Medulla oblongata (tissue), 1 donor: ENCODE results near the gene KDM4C.
"Not testable (repeated sequence)": the region's sequence is repeated elsewhere in the genome, so short reads cannot be mapped to it uniquely, and the experiment has no call there.

ENCODE experiments used
- DNase-seq: peaks from one replicate; pipeline ENCODE4 v3.0.0-alpha.2; 2015; ENCODE audit errors: extremely low spot score

Gene KDM4C

GRCh38 chr9:6764011-6764410 lies 6.2 kb downstream of the KDM4C start:
- no peak for DNase-seq

GRCh38 chr9:6764523-6764922 lies 6.8 kb downstream of the KDM4C start:
- no peak for DNase-seq

- no peak for DNase-seq
Observed at GRCh38 chr9:6764950-6765349, 7.2 kb downstream of the KDM4C start.

DNA sequence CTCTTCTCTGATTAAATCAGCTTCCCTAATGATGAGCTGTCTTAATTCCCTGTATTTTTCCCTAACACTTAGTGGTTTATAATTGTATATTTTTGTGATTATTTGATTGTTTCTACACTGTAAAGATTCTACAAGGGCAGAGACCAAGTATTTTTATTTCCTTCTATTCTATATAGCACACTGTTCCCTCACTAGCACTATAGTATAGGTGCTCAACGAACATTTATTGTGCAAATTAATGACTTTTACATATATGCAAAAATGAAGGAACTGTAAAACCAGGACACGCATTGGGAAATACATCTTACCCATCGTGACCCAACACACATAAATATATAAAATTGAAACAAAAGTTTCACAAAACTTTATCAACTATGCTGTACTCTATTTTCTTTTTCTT lies 7.6 kb downstream of the KDM4C start:
- no peak for DNase-seq

DNA sequence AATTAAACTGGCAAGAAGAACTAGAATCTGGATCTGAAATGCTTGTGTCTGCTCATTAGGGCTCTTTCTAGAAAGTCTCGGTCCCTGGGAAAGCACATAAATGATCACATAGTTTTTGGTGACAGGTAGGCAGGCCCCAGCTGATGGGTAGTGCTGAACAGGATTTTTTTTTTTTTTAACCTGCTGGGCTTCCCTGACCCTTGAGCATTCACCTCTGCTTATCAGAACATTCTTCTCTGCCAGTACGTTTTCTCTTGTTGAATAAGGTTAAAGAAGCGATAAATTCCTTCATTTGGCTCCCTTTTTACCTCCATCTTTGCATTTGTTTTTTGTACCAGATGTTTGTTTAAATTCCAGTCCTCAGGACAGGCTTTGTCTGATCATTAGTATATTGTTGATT lies 8.8 kb downstream of the KDM4C start:
- no peak for DNase-seq

DNA sequence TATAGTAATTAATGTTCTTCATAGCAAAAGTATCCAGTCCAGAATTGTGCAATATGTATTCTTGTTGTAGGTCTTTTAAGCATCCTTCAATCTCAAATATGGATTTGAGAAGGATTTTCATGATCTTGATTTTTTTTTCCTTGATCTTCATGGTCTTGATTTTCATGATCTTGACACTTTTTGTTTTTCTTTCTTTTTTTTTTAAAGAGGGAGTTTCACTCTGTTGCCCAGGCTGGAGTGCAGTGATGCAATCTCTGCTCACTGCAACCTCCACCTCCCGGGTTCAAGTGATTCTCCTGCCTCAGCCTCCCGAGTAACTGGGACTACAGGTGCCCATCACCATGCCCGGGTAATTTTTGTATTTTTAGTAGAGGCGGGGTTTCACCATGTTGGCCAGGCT lies 10.8 kb downstream of the KDM4C start:
- not testable (repeated sequence) for DNase-seq

DNA sequence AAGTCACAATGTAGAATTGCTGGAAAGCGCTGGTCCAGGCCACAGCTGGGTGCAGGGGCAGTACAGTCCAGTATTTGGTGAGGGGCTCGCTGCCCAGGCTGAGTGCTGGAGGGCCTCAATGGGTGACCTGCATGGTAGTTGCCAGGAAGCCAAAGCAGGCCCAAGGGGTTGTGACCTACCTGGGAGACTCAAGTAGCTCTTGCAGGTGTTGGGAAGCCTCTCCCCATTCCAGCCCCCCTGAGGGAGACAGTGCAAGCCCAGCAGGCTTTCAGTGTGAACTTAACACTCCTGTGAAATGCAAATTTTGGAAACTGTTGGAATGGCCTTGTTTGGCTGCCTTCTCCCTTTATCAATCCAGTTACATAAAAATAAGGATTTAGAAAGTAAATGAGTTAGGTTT lies 13.9 kb downstream of the KDM4C start:
- DNase-seq: no peak

GRCh38 chr9:6777213-6777902 lies 19.6 kb downstream of the KDM4C start:
- DNase-seq: no peak

DNA sequence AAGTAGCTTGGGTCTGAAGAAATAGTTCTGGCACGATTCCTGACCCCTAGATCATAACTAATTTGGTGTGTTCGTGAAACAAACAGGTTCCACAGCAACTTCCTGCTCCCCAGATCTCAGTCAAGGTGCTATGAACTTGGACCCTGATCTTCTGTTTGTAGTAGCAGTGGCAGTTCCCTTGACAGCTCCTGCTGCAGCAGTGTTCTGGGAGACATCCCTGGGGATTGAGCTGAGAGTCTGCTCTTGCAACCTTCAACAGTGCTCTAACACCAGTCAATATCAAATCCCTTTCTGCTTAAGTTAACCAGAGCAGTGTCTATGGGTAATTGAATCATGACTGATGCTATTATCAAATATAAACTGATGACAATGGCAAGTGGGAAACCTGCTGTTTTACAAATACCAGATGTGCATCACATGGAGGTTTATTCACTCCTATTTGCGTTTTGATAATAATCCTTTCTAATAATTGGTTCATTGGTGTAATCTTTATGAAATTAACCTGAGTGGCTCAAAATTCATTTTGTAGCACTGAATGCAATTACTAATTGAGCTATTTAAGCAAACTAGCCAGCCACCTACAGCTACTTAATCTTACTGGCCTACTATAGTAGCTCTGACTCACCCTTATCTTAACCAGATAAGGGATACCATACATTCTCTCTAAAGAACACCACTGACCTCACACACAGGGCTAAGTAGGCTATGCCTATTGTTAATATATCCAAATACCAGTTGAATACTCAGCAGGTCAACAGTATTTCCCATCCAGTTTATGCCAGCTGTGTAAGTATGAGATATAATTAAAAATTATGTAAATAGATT lies 21.9 kb downstream of the KDM4C start:
- no peak for DNase-seq

- DNase-seq: peak; percentile 24
Observed at GRCh38 chr9:6780690-6781089, 22.9 kb downstream of the KDM4C start.

GRCh38 chr9:6781476-6781875 lies 23.7 kb downstream of the KDM4C start:
- DNase-seq: peak; percentile 86

DNA sequence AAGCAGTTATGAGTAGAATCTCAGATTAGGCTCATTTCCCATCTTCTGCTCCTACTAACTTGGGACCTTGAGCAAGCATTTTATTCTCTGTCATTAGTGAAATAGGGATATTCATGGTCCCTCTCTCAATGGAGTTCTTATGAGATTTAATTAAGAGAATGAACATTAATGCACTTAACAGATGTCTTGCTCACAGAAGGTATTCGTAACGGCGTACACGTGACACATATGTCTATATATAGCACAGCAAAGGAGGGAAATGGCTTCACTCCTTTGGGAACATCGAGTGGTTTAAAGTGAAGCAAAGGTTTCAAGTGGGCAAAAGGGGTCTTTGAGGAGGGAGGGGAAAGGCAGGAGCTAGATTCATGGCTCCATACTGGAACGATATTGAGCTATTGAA lies 24.6 kb downstream of the KDM4C start:
- DNase-seq: no peak

DNA sequence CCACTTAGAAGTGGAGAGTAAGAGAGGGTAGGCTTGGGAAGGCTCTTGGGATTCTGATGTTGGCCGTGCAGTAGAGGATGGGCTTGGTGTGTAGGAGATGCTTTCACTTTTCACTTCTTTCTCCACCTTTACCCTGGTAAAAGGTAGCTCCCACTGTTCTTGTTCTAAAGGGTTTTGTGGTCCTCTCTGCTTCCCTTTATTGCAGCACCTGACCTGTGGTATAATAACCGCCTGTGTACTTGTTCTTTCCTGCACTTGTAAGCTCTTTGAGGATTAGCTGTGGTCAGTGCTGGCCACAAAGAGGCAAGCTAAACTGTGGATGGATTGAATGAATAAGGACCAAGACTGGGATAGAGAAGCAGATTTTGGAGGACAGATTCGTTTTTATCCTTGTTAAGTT lies 25.2 kb downstream of the KDM4C start:
- no peak for DNase-seq

GRCh38 chr9:6783753-6784152 lies 26.0 kb downstream of the KDM4C start:
- DNase-seq: no peak

DNA sequence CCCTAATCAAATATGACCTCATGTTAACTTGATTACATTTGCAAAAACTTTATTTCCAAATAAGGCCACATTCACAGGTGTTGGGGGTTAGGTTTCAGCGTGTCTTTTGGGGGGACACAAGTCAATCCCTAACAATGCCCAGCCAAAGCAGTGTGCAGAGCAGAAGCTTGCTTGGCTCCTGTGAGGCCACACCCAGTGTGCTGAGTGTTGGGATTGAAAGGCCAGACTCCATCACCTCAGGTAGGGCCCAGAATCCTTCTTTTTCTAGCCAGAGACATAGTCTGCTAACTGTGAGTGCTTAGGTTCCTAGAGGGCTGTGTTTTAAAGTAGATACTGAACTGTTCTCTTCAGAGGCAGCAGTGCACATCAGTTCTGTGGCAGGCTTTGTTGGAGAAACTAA lies 27.9 kb downstream of the KDM4C start:
- peak; percentile 40 for DNase-seq

GRCh38 chr9:6787793-6788161 lies 30.0 kb downstream of the KDM4C start:
- no peak for DNase-seq

GRCh38 chr9:6788162-6789016 lies 30.6 kb downstream of the KDM4C start:
- peak; percentile 52 for DNase-seq

DNA sequence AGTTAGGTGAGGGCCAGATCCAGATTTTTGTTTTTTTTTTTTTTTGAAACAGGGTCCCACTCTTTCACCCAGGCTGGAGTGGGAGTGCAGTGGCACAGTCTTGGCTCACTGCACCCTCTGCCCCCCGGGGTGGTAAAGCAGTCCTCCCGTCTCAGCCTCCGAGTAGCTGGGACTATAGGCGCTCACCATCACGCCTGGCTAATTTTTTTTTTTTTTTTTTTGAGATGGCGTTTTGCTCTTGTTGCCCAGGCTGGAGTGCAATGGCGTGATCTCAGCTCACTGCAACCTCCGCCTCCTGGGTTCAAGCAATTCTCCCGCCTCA lies 31.2 kb downstream of the KDM4C start:
- not testable (repeated sequence) for DNase-seq

GRCh38 chr9:6790866-6791265 lies 33.1 kb downstream of the KDM4C start:
- DNase-seq: no peak

- DNase-seq: no peak
Observed at GRCh38 chr9:6793203-6793602, 35.4 kb downstream of the KDM4C start.

DNA sequence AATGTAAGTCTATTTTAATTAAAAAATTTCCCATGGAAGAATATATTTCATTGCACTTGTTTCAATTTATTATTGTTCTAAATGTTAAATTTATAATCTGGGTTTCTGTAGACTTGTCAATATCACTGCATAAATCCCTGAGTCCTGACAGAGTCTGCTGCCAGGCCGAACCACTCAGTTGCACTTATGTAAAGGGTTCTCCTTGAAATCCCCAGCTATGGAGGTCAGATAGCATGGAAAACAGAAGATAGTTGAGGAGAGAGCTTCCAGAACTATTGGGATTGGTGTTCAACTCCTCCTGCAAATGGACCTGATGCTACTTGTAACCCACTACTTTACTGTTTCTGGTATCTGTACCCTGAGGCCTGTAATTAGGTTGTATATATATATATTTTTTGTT lies 37.2 kb downstream of the KDM4C start:
- no peak for DNase-seq

DNA sequence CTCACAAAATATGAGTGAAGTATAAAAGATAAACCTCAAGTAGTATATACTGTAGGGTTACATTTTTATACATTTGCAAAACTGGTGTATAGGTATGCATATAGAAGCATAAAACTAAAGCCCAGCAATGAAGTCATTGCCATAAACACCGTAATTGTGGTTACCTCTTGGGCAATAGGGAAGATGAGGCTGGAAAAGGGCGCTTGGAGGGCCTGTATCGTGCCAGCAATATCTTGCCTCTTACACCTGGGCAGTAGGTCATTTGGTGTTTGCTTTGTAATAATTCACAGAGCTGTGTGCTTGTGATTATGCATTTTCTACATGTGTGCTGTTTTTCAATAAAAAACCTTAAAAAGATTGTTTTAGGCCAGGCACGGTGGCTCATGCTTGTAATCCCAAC lies 45.2 kb downstream of the KDM4C start:
- DNase-seq: no peak

DNA sequence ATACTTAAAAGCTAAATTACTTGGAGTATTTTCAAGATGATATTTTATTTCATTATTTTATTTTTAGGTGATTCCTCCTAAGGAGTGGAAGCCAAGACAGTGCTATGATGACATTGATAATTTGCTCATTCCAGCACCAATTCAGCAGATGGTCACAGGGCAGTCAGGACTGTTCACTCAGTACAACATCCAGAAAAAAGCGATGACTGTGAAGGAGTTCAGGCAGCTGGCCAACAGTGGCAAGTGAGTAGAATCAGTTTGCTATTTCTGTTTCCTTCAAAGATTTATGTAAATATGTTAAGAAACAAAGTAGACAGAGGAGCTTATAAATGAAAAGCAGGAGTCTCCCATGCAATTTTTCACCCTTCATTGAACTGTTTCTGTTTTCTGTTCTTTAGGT lies 47.8 kb downstream of the KDM4C start:
- DNase-seq: peak; percentile 80
